ENCODE data around the gene DKC1. TPM values are rescaled to one million over a fixed set of nuclear protein-coding genes. Genes with fewer than 3 reads are reported as not detected.
"Not testable (repeated sequence)": the region's sequence is repeated elsewhere in the genome, so short reads cannot be mapped to it uniquely, and the experiment has no call there.

DKC1 gene
- total RNA-seq, 4 donors from 2014 or later: 38.1 to 60.6 (median 42.9) TPM

DNA sequence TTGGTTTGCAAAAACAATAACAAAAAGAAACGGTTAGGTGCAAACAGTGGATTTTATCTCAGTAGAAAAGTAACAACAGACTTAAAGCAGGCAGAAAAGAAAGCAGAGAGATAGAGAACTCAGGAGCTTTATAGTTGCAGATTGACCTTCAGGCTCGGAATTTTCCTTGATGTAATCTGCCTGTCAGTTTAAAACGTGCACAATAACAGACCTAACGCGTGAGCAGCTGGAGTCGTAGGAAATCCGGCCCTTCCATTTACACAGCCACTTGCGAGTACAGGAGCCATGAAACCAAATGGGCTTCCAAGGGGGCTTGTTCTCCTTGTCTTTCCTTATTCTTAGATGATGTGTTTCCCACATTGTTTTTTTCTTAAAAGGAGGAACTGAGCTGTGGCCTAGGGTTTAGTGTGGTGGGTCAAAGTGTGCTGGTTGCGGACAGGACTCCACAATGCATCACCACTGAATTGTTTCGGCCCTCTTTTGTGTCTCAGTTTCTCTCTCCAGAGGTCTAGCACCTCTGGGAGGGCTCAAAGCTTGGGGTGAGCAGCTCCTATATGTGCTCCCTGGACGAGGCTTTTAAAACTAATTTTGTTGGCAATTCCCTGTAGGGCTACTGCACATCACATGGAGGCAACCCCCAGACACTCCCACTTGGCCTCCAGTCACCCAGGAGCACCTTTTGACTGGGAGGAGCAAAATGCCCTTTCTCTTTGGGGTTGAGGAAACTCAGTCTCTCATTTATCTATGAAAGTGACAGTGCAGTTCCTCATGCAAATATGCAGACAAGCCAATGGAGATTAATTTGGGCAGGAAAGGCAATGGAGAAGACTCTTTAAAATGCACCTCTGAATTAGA, 56.5 kb downstream of the DKC1 start:
- no peak overlapping the region for H3K27ac ChIP-seq
- no peak for TF ChIP-seq POLR2A (IDR thresholded peaks at IDR 0.05)
- TF ChIP-seq, protein P1, sequence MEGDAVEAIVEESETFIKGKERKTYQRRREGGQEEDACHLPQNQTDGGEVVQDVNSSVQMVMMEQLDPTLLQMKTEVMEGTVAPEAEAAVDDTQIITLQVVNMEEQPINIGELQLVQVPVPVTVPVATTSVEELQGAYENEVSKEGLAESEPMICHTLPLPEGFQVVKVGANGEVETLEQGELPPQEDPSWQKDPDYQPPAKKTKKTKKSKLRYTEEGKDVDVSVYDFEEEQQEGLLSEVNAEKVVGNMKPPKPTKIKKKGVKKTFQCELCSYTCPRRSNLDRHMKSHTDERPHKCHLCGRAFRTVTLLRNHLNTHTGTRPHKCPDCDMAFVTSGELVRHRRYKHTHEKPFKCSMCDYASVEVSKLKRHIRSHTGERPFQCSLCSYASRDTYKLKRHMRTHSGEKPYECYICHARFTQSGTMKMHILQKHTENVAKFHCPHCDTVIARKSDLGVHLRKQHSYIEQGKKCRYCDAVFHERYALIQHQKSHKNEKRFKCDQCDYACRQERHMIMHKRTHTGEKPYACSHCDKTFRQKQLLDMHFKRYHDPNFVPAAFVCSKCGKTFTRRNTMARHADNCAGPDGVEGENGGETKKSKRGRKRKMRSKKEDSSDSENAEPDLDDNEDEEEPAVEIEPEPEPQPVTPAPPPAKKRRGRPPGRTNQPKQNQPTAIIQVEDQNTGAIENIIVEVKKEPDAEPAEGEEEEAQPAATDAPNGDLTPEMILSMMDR (IDR thresholded peaks at IDR 0.05): no peak
- TF ChIP-seq POLR2AphosphoS5 (IDR thresholded peaks at IDR 0.05): no peak
- no peak for TF ChIP-seq EP300 (IDR thresholded peaks at IDR 0.05)
- no peak overlapping the region for H3K4me3 ChIP-seq
- H3K4me1 ChIP-seq: no peaks in the 10 kb centered on the region
- H3K9me3 ChIP-seq: no peaks in the 10 kb centered on the region
- H3K36me3 ChIP-seq: no peaks in the 10 kb centered on the region
- 75% methylated on average over 11 of the region's 11 CpGs for WGBS
- no peaks in the 10 kb centered on the region for H3K27me3 ChIP-seq
- no peak for DNase-seq (ENCODE audit: low spot score in 2 of 2)

DNA sequence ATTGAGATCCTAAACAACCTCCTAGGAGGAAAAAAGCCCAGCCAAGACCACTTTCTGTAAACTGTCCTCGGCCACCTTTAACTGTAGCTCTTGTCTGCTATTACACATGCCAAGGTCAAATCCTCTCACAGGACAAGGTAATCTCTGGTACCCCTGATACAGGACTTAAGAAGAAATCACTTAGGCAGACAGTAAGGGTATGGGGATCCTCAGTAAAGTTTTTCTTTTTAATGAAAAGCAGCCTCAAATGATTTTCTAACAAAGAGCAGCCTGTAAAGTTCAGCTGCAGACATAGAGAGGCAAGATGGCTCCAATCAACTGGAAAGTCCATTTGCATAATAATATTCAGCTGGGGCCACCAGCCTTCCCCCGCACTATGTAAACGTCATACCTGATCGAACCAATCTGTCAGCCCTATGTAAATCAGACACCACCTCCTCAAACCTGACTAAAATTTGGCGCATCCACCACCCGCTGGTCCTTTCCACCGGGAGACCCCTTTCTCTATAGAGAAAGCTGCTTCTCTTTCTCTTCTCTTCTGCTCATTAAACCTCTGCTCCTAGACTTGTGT, 57.2 kb downstream of the DKC1 start:
- no peak overlapping the region for H3K27ac ChIP-seq
- 86% methylated on average over 7 of the region's 7 CpGs for WGBS
- no peak overlapping the region for H3K4me3 ChIP-seq
- no peaks in the 10 kb centered on the region for H3K27me3 ChIP-seq
- no peak for DNase-seq (ENCODE audit: low spot score in 2 of 2)
- no peaks in the 10 kb centered on the region for H3K36me3 ChIP-seq
- TF ChIP-seq, protein P1 (IDR thresholded peaks at IDR 0.05): no peak
- TF ChIP-seq POLR2AphosphoS5 (IDR thresholded peaks at IDR 0.05) (no peak), EP300 (IDR thresholded peaks at IDR 0.05) (no peak)
- no peaks in the 10 kb centered on the region for H3K9me3 ChIP-seq
- no peaks in the 10 kb centered on the region for H3K4me1 ChIP-seq

DNA sequence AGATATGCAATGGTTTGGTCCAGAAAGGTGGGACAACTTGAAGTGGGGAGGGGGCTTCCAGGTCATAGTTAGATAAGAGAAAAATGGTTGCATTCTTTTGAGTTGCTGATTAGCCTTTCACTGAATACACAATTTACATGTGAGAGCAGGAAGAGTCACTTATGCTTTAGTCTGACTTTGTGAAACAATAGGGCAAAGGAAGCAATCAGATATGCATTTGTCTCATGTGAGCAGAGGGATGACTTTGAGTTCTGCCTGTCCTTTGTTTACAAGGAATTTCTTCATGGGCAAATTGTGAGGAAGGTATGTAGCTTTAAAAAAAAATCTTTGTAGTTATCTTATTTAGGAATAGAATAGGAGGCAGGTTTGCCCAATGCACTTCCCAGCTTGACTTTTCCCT, 58.9 kb downstream of the DKC1 start:
- H3K27ac ChIP-seq: no peak overlapping the region
- TF ChIP-seq POLR2AphosphoS5 (IDR thresholded peaks at IDR 0.05): no peak
- TF ChIP-seq EP300 (IDR thresholded peaks at IDR 0.05): no peak
- TF ChIP-seq POLR2A (IDR thresholded peaks at IDR 0.05): no peak
- no peak for DNase-seq (ENCODE audit: low spot score in 2 of 2)
- no peak overlapping the region for H3K4me3 ChIP-seq
- no peaks in the 10 kb centered on the region for H3K36me3 ChIP-seq
- no peaks in the 10 kb centered on the region for H3K9me3 ChIP-seq
- H3K4me1 ChIP-seq: no peaks in the 10 kb centered on the region
- no peaks in the 10 kb centered on the region for H3K27me3 ChIP-seq

DNA sequence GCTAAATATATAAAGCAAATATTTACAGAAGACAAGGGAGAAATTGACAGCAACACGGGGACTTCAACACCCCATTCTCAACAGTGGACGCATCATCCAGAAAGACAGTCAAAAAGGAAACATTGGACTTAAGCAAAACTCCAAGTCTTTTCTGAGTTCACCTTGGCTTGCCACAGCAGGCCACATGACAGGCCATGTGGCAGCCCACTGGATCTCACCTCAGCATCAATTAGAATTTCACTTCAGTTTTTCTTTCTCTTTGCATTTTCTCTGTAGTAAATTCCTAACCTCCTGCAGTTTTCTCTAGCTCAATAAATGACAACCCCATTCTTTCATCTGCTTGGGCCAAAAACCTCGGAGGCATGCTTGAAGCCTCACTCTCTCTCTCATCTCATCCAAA, 59.4 kb downstream of the DKC1 start:
- no peak overlapping the region for H3K4me3 ChIP-seq
- no peak for DNase-seq (ENCODE audit: low spot score in 2 of 2)
- H3K27me3 ChIP-seq: no peaks in the 10 kb centered on the region
- no peaks in the 10 kb centered on the region for H3K4me1 ChIP-seq
- H3K9me3 ChIP-seq: no peaks in the 10 kb centered on the region
- H3K27ac ChIP-seq: no peak overlapping the region
- 73% methylated on average over 3 of the region's 3 CpGs for WGBS
- no peaks in the 10 kb centered on the region for H3K36me3 ChIP-seq
- TF ChIP-seq, protein P1 (IDR thresholded peaks at IDR 0.05): no peak
- TF ChIP-seq POLR2AphosphoS5 (IDR thresholded peaks at IDR 0.05) (no peak), EP300 (IDR thresholded peaks at IDR 0.05) (no peak), POLR2A (IDR thresholded peaks at IDR 0.05) (no peak)

DNA sequence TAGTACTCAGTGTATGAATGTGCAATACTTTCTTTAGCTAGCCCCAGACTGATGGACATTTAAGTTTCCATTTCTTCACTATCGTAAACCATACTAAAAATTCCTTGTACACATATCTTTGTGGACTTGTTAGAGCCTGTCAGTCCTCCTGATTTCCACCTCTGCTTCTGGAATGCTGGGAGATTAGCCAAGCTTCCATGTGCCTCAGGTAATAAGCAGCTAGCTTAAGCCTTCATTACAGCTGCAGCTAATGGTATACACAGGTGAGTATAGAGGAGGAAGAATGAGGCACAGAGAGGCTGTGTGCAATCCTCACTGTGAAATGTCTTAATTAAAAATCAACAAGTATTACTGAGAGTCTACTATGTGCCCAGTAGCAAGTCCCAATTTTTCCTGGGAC, 62.0 kb downstream of the DKC1 start:
- WGBS: 47% methylated on average over 1 of the region's 1 CpG
- no peaks in the 10 kb centered on the region for H3K9me3 ChIP-seq
- H3K27ac ChIP-seq: no peak overlapping the region
- H3K27me3 ChIP-seq: no peaks in the 10 kb centered on the region
- DNase-seq (ENCODE audit: low spot score in 2 of 2): no peak
- no peak for TF ChIP-seq POLR2AphosphoS5 (IDR thresholded peaks at IDR 0.05)
- TF ChIP-seq POLR2A (IDR thresholded peaks at IDR 0.05): no peak
- no peak for TF ChIP-seq EP300 (IDR thresholded peaks at IDR 0.05)
- TF ChIP-seq, protein P1 (IDR thresholded peaks at IDR 0.05): no peak
- no peaks in the 10 kb centered on the region for H3K4me1 ChIP-seq
- no peaks in the 10 kb centered on the region for H3K36me3 ChIP-seq
- H3K4me3 ChIP-seq: no peak overlapping the region

DNA sequence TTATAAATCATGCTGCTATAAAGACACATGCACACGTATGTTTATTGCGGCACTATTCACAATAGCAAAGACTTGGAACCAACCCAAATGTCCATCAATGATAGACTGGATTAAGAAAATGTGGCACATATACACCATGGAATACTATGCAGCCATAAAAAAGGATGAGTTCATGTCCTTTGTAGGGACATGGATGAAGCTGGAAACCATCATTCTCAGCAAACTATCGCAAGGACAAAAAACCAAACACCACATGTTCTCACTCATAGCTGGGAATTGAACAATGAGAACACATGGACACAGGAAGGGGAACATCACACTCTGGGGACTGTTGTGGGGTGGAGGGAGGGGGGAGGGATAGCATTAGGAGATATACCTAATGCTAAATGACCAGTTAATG, 62.9 kb downstream of the DKC1 start:
- H3K4me3 ChIP-seq; H3K27me3 ChIP-seq; H3K36me3 ChIP-seq; H3K9me3 ChIP-seq; H3K4me1 ChIP-seq; H3K27ac ChIP-seq; DNase-seq (ENCODE audit: low spot score in 2 of 2): not testable (repeated sequence)
- WGBS: no CpG with 5 or more reads among the region's 3 CpGs

Data from suprapubic skin (tissue), 4 donors.